ENCODE measurements around the gene PIK3CB. TPM values are rescaled to one million over a fixed set of nuclear protein-coding genes. Genes with fewer than 3 reads are reported as not detected.

The PIK3CB gene
- total RNA-seq, 1 donor from 2014 or later = 16.7 TPM

DNA sequence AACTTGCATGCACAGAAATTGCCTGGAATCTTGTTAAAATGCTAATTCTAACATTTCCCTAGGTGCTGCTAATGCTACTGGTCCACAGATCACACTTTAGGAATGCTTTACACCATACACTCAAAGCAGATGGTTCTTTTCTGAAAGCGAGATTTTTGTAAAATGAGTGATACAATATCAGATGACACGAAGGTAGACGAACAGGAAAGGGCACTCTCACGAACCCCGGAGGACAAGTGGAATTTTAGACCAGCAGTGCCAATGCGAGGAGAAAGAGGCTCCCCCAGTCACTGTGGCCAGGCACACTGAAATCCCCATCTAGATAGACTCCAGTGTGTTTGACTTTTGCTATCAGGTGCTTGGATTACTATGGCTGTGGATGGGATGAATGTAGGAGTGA is 205.2 kb downstream of the PIK3CB start:
- Mint-ChIP-seq H3K4me3 (ENCODE audit: unreplicated experiment) (no peak overlapping the region), H3K9me3 (ENCODE audit: unreplicated experiment) (no peaks in the 10 kb centered on the region), H3K36me3 (ENCODE audit: unreplicated experiment) (peaks cover 17% of the 10 kb centered on the region), H3K4me1 (ENCODE audit: unreplicated experiment) (no peaks in the 10 kb centered on the region), H3K27ac (ENCODE audit: unreplicated experiment) (no peak overlapping the region), H3K27me3 (ENCODE audit: unreplicated experiment) (no peaks in the 10 kb centered on the region)
- no peak for DNase-seq (ENCODE audit: extremely low spot score, unreplicated experiment)
- TF ChIP-seq, protein P1, sequence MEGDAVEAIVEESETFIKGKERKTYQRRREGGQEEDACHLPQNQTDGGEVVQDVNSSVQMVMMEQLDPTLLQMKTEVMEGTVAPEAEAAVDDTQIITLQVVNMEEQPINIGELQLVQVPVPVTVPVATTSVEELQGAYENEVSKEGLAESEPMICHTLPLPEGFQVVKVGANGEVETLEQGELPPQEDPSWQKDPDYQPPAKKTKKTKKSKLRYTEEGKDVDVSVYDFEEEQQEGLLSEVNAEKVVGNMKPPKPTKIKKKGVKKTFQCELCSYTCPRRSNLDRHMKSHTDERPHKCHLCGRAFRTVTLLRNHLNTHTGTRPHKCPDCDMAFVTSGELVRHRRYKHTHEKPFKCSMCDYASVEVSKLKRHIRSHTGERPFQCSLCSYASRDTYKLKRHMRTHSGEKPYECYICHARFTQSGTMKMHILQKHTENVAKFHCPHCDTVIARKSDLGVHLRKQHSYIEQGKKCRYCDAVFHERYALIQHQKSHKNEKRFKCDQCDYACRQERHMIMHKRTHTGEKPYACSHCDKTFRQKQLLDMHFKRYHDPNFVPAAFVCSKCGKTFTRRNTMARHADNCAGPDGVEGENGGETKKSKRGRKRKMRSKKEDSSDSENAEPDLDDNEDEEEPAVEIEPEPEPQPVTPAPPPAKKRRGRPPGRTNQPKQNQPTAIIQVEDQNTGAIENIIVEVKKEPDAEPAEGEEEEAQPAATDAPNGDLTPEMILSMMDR (IDR thresholded peaks at IDR 0.05) = no peak

DNA sequence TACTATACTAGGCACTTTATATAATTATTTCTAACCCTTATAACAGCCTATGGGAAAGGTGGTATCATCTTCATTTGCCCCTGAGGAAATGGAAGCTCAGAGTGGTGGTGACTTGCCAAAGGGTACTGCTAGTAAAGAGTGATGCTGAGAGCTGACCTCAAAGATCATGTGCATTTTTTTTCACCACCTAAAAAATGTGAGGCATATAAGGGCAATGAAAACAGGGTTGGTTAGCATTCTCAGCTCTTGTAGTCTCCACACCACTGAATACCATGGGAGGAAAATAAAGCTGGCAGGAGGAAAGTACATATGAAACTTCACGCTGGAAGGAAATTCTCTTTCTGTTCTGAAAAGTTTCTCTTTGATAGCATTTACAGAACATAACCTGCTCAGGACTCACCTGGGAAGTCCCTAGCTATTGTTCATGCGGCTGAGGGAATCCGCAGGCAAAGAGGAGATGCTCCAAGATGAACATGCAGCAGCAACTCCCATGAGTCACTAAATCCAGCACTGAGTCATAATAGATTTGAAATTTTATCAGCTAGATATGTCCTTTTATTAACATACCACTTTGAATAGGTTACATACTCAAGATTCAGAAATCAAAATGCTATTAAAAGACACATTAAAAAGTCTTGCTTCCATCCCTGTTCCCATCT is 208.9 kb downstream of the PIK3CB start:
- Mint-ChIP-seq H3K4me1 (ENCODE audit: unreplicated experiment) (no peaks in the 10 kb centered on the region), H3K4me3 (ENCODE audit: unreplicated experiment) (no peak overlapping the region), H3K9me3 (ENCODE audit: unreplicated experiment) (no peaks in the 10 kb centered on the region), H3K27me3 (ENCODE audit: unreplicated experiment) (no peaks in the 10 kb centered on the region), H3K27ac (ENCODE audit: unreplicated experiment) (no peak overlapping the region), H3K36me3 (ENCODE audit: unreplicated experiment) (peaks cover 14% of the 10 kb centered on the region)
- TF ChIP-seq, protein P1 (IDR thresholded peaks at IDR 0.05) = no peak
- DNase-seq (ENCODE audit: extremely low spot score, unreplicated experiment) = no peak

DNA sequence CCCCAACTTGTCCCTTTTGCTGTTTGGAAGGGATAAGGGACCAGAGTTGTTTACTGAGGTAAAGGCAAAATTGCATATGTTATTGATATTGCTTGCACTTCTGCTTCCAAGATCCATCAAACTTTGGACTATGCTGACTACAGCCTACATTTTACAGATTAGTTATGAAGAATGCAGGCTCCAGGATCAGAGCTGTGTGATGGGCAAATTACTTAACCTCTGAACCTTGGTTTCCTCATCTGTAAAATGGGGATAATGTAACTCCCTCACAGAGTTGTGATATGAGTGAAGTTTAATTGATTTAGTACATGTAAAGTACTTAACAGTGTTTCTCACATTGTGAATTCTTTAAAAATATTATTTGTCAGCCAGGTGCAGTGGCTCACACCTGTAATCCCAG is 210.2 kb downstream of the PIK3CB start:
- peaks cover 8% of the 10 kb centered on the region for H3K36me3 Mint-ChIP-seq (ENCODE audit: unreplicated experiment)
- no peak overlapping the region for H3K4me3 Mint-ChIP-seq (ENCODE audit: unreplicated experiment)
- H3K9me3 Mint-ChIP-seq (ENCODE audit: unreplicated experiment) = no peaks in the 10 kb centered on the region
- H3K27ac Mint-ChIP-seq (ENCODE audit: unreplicated experiment) = no peak overlapping the region
- TF ChIP-seq, protein P1 (IDR thresholded peaks at IDR 0.05) = no peak
- H3K4me1 Mint-ChIP-seq (ENCODE audit: unreplicated experiment) = no peaks in the 10 kb centered on the region
- DNase-seq (ENCODE audit: extremely low spot score, unreplicated experiment) = no peak
- no peaks in the 10 kb centered on the region for H3K27me3 Mint-ChIP-seq (ENCODE audit: unreplicated experiment)

DNA sequence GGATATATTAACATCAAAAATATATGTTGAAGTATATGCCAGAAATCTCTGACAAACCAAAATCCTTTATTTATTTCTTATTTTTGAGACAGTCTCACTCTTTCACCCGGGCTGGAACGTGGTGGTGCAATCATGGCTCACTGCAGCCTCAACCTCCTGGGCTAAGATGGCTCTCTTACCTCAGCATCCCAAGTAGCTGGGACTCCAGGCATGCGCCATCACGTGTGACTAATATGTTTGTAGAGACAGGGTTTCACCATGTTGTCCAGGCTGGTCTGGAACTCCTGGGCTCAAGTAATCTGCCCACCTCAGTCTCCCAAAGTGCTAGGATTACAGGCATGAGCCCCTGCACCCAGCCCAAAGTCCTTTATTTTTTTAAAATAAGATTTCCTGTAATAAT is 214.3 kb downstream of the PIK3CB start:
- TF ChIP-seq, protein P1 (IDR thresholded peaks at IDR 0.05) = no peak

DNA sequence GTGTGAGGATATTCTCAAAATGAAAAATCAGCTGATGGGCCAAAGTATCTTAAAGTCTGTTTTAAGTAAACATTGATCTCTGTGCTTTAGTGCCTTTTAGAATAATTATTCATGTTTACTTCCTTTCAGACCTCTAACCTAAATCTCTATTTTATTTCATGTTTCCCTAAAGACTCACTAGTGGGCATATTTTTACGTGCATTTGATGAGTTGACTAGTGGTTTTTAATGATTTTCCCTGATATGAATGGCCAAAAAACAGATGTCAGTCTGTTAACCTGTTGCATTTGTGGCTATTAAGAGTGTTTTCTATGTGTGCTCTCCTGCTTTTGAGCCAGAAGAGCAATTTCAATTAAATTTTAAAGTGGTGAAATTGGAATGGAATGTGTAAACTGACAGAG is 219.3 kb downstream of the PIK3CB start:
- TF ChIP-seq, protein P1 (IDR thresholded peaks at IDR 0.05) = no peak
- H3K4me1 Mint-ChIP-seq (ENCODE audit: unreplicated experiment) = peaks cover 2% of the 10 kb centered on the region

More for the DNA sequence above, 214.3 kb downstream of the PIK3CB start:
- H3K9me3 Mint-ChIP-seq (ENCODE audit: unreplicated experiment) = no peaks in the 10 kb centered on the region
- H3K36me3 Mint-ChIP-seq (ENCODE audit: unreplicated experiment) = peaks cover 4% of the 10 kb centered on the region
- no peak for DNase-seq (ENCODE audit: extremely low spot score, unreplicated experiment)
- peaks cover 2% of the 10 kb centered on the region for H3K27me3 Mint-ChIP-seq (ENCODE audit: unreplicated experiment)
- no peak overlapping the region for H3K27ac Mint-ChIP-seq (ENCODE audit: unreplicated experiment)
- no peak overlapping the region for H3K4me3 Mint-ChIP-seq (ENCODE audit: unreplicated experiment)
- peaks cover 2% of the 10 kb centered on the region for H3K4me1 Mint-ChIP-seq (ENCODE audit: unreplicated experiment)

More for the DNA sequence above, 219.3 kb downstream of the PIK3CB start:
- Mint-ChIP-seq H3K27me3 (ENCODE audit: unreplicated experiment) (peaks cover 2% of the 10 kb centered on the region), H3K9me3 (ENCODE audit: unreplicated experiment) (no peaks in the 10 kb centered on the region), H3K36me3 (ENCODE audit: unreplicated experiment) (peaks cover 2% of the 10 kb centered on the region), H3K27ac (ENCODE audit: unreplicated experiment) (no peak overlapping the region), H3K4me3 (ENCODE audit: unreplicated experiment) (no peak overlapping the region)
- no peak for DNase-seq (ENCODE audit: extremely low spot score, unreplicated experiment)
